SKM-1 (cell line): ENCODE measurements around the gene TPST1.
A peak's percentile ranks its signal among the peaks of the same experiment; 100 is the strongest.
"Not testable (repeated sequence)": the region's sequence is repeated elsewhere in the genome, so short reads cannot be mapped to it uniquely, and the experiment has no call there.

Source experiments
- DNase-seq: peaks from one replicate; lab custom pipeline; 2025; ENCODE audit not compliant: unreplicated experiment; lab: John Stamatoyannopoulos, UW

TPST1 gene

DNA sequence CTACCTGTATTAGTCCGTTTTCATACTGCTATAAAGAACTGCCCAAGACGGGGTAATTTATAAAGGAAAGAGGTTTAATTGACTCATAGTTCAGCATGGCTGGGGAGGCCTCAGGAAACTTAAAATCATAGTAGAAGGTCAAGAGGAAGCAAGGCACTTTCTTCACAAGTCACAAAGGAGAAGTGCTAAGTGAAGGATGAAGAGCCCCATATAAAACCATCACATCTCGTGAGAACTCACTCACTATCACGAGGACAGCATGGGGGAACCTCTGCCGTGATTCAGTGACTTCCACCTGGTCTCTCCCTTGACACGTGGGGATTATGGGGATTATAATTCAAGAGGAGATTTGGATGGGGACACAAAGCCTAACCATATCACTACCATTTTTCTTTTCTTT lies 119.9 kb downstream of the TPST1 start:
- DNase-seq, result peak; percentile 32

GRCh38 chr7:66326501-66327215 lies 121.5 kb downstream of the TPST1 start:
- DNase-seq, result no peak

DNA sequence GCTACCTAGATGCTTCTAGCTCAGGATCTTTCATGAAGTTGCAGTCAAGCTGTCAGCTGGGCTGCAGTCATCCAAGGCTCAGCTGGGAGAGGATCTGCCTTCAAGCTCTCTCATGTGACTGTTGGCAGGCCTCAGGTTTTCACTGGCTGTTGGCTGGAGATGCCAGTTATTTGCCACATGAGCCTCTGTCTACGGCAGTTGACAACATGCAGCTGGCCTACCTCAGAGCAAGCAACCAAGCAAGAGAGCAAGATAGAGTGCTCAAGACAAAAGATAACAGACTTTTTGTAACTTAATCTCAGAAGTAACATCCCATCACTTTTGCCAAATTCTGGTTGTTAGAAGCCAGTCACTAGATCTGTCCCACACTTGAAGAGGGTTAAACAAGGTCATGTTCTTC lies 125.8 kb downstream of the TPST1 start:
- DNase-seq, result no peak

GRCh38 chr7:66331883-66332282 lies 126.7 kb downstream of the TPST1 start:
- DNase-seq, result no peak

- no peak for DNase-seq
Observed at GRCh38 chr7:66333443-66333842, 128.3 kb downstream of the TPST1 start.

DNA sequence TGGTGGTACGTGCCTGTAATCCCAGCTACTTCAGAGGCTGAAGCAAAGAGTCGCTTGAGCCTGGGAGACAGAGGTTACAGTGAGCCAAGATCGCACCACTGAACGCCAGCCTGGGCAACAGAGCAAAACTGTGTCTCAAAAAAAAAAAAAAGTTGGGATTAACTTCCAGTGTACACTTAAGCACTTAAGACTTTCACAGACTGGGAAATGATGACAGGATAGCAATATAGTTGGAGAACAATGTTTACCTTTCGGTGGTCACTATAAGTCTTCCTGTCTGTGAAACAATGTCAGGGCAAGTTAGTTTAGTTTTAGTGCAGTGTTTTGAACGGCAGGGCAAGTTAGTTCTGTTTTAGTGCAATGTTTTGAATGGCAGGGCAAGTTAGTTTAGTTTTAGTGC lies 130.2 kb downstream of the TPST1 start:
- DNase-seq, result no peak

GRCh38 chr7:66336760-66337159 lies 131.6 kb downstream of the TPST1 start:
- DNase-seq, result no peak

- DNase-seq, result no peak
Observed at GRCh38 chr7:66339141-66339540, 134.0 kb downstream of the TPST1 start.

GRCh38 chr7:66344166-66344565 lies 139.0 kb downstream of the TPST1 start:
- no peak for DNase-seq

GRCh38 chr7:66348531-66348930 lies 143.4 kb downstream of the TPST1 start:
- no peak for DNase-seq

GRCh38 chr7:66348959-66349358 lies 143.8 kb downstream of the TPST1 start:
- DNase-seq, result peak; percentile 91

- no peak for DNase-seq
Observed at GRCh38 chr7:66352071-66352470, 146.9 kb downstream of the TPST1 start.

DNA sequence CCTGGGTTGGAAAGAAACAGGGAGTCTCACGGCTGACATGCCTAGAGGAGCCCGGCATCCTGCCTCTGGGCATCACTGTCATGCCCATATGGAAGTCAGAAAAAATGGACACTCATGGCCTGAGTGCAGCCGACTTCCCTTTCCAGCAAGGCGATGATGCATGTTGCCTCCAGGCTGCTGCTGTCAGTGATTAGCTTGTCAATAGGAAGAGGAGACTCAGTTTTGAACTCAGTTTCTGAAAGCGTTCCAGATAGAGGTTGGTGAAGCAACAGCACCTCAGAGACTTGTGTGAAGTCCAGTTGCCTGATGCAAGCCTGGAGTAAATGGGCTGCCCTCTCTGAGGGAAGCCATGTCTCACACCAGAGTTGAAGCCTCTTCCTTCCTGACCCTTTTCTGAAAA lies 148.4 kb downstream of the TPST1 start:
- no peak for DNase-seq

GRCh38 chr7:66355756-66356155 lies 150.6 kb downstream of the TPST1 start:
- no peak for DNase-seq

DNA sequence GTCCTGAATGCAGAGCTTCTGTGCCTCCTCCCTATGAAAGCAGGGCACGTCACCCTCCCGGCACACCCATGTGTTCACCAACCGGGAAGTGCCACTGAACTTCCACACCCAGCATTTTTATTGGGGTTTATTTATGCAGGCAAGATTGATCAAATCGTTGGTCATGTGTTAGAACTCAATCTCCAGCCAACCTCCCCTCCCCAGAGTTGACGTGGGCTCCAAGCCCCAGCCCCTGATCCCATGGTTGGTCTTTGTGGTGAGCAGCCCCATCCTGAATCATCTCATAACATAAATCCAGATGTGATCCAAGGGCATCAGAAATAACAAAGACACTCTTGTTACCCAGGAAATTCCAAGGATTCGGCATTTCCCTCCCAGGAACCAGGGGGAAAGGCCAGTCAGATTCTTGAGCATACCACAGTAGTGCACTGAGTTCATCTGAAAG lies 151.2 kb downstream of the TPST1 start:
- DNase-seq, result no peak

DNA sequence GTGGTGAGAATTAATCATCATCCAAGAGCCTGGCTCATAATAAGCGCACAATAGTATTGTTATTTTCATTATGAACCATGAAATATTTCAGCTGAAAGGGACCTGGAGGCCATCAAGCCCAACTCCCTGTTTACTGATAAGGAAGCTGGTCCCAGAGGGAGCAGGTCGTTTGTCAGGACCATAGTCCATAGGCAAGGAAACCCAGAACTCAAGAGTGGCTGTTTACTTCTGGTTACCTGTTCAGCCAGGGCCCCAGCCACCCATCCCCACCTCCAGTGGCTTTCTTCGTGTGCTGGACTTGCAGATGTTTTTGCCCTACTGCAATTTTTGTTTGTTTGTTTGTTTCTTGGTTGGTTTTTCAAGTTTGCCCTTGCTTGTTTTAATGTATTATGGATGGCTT lies 152.0 kb downstream of the TPST1 start:
- no peak for DNase-seq

- no peak for DNase-seq
Observed at GRCh38 chr7:66359656-66360211, 154.6 kb downstream of the TPST1 start.

DNA sequence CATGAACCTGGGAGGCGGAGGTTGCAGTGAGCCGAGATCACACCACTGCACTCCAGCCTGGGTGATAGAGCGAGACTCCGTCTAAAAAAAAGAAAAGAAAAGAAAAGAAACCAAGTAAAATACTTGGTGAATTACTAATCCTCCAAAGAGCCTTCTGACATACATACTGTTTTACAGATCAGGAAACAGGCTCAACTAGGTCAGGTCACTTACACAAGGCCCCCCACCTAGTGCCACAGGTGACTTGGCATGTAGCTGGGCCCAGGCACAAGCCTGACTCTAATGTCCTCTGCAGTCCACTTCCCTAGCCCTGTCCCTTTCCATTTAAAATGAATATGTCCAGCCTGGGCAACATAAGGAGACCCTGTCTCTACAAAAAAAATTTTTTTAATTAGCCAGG lies 157.0 kb downstream of the TPST1 start:
- no peak for DNase-seq

GRCh38 chr7:66363635-66364034 lies 158.5 kb downstream of the TPST1 start:
- no peak for DNase-seq

GRCh38 chr7:66365031-66365430 lies 159.9 kb downstream of the TPST1 start:
- DNase-seq, result not testable (repeated sequence)

- no peak for DNase-seq
Observed at GRCh38 chr7:66371096-66371824, 166.1 kb downstream of the TPST1 start.

- not testable (repeated sequence) for DNase-seq
Observed at GRCh38 chr7:66374141-66374840, 169.2 kb downstream of the TPST1 start.
